Left lobe of liver (tissue), 2 donors: ENCODE results near the gene PITX3. TPM values are rescaled to one million over a fixed set of nuclear protein-coding genes. Genes with fewer than 3 reads are reported as not detected.

Experiments
- ATAC-seq: fragments of 200-7000 bp; cut with Tn5 transposase; one replicate; pipeline ENCODE4 v1.9.1; 2020; ENCODE audit warnings: mild to moderate bottlenecking, moderate library complexity
- DNase-seq: peaks from one replicate; pipeline ENCODE4 v3.0.0-alpha.2; 2020; ENCODE audit warnings: low spot score
- total RNA-seq: library from RNA; stranded (reverse); gene quantifications from one replicate; pipeline ENCODE4 v1.2.1, GENCODE V29; 2021
- donor health status: DM: no; HTN: no; CAD: no; lungs with moderate emphysema.
- donor health status: DM: no; HTN: yes; CAD: no.

PITX3 gene
- not detected for total RNA-seq

DNA sequence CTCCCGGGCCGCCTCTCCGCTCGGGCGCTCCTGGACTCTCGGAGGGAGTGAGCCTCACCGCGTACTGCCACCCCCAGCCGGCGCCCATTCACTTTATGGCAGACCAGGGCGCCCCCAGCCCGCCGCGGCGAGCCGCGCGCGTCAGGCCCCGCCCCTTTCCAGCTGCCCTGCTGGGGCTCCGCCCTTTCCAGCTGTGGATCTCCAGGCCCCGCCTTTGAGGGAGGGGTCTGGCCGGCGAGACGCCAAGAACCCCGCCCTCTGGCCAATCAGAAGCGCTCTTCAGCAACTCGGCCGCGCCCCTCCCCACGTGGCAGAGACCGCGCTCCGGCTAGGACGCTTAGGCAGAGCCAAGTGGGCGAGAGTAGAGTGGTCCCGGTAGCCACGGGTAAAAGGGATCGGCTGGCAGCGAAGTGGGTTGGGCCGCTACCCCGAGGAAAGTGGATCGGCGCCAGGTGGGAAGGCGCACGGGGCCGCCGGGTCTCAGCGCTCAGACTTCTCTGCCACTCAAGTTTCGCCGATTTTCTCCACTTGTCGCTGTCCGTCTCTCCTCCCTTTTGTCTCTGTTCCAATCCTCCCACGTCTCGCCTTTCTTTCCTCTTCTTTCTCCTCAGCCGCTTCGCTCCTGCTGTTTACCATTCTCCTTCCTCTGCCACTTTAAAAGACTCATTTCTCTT, at the start of gene PITX3:
PITX3 (minus strand) TSS at position 69 of the 674 bp plus-strand sequence. CDS start 9,432 bp downstream, outside the sequence.
- DNase-seq (peak; percentile 86), ATAC-seq (peak; percentile 62)

- no peak for DNase-seq
- no peak for ATAC-seq
Measured at GRCh38 chr10:102289840-102290239, 48.5 kb upstream of the PITX3 start.

GRCh38 chr10:102289356-102289755, 48.0 kb upstream of the PITX3 start:
- ATAC-seq, result no peak

GRCh38 chr10:102287991-102288390, 46.7 kb upstream of the PITX3 start:
- no peak for DNase-seq
- ATAC-seq, result no peak

More at GRCh38 chr10:102289356-102289755, 48.0 kb upstream of the PITX3 start:
- no peak for DNase-seq

DNA sequence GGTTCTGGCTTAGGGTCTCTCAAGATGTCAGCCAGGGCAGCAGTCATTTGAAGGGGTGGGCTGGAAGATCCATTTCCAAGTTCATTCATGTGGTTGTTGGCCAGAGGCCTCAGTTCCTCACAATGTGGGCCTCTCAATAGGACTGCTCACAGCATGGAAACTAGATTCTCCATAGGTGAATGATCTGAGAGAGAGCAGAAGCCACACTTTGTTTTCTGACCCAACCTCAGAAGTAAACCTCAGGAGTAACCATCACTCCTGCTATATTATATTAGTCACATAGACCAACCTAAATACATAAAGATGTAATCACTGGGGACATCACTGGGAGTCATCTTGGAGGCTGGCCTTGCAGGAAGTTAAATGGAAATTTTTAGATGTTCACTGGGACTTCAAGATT, 46.2 kb upstream of the PITX3 start:
- ATAC-seq (no peak), DNase-seq (no peak)

- ATAC-seq (no peak), DNase-seq (no peak)
Measured at GRCh38 chr10:102286216-102286615, 44.9 kb upstream of the PITX3 start.

DNA sequence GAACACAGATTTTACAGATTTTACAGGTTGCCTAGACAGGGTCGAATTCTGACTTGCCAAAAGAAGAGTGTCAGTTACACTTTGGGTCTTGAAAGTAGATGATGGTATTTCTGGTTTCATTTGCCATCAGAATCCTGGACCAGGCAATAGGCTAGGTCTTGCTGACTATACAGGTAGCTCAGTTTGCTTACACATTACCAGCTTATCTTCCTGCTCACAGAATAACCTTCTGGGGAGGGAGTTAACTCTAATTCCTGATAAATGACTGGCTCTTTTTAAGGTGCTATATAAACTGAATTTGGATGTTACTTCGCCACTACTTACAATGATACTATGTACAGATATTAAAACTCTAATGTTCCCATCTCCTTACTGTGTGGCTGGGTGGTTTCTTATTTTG, 43.8 kb upstream of the PITX3 start:
- ATAC-seq (no peak), DNase-seq (no peak)

GRCh38 chr10:102284531-102284930, 43.2 kb upstream of the PITX3 start:
- ATAC-seq, result no peak

DNA sequence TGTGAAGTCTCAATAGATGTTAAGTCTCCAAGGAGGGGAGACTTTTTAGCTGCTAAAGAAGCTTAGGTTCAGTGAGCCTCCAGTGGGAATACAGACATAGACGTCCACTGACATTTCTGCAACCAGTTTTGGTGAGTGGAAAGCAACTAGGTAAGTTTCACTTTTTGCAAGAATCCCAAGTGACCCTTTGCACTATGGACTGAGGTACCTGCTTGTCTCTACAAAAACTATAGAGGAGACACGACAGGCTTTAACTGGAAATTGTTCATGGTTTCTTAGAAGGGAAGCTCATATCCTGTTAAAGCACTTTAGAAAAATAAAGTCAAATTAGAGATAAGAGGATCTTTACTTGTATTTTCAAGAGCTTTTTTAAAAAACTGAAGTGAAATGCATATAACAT, 42.6 kb upstream of the PITX3 start:
- ATAC-seq, result peak; percentile 87
- DNase-seq, result no peak

More at GRCh38 chr10:102284531-102284930, 43.2 kb upstream of the PITX3 start:
- DNase-seq, result no peak

DNA sequence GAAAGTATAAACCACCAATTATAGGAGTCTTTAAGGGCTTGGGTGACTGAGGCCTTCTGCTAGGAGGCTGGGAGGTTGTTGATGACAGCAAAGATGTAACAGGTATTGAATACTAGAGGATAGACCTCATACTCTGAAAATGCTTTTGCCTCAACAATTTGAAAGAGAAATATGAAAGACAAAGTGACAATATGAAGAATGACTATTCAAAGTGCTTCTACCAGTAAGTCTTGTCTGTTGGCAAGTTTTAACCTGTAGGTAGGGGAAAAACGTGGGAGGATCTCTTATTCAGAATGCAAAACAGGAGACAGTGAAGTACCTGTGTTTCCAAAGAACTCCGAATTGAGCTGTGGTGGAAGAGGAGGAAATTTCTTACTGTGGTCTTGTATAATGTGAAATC, 42.2 kb upstream of the PITX3 start:
- peak; percentile 35 for ATAC-seq
- DNase-seq, result no peak

- ATAC-seq (no peak), DNase-seq (no peak)
Measured at GRCh38 chr10:102281102-102281487, 39.8 kb upstream of the PITX3 start.

DNA sequence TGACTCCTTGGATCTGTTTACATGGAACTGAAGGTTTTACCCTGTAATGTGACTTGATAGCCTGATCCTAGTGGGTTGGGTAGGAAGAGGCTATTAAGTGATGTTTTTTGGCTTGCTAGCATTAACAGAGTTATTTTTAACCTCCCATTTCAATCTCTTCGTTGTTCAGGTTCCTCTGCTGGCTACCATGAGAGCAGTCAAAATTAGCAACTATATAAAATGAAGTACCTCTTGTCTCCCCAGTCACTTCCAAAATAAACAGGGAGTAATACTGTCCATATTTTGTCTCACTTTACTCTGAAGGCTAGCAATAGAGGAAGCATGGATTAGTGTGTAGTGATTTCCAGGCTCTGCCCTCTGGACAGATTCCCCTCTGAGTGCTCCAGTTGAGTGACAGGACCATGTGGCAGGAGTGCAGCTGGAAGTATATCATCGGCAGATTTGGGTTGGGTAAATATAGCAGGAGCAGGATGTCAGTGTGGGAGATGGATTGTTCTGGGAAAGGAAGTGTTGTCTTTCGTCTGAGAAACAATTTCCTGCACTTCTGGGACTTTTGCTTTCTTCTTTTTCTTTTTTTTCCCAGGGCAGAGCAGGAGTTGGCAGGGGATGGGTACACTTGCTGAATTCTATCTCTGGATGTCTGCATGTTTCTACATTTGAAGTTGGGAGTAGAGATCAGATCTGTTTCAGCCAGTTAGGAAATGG, 39.2 kb upstream of the PITX3 start:
- peak; percentile 67 for ATAC-seq
- no peak for DNase-seq

GRCh38 chr10:102279104-102279503, 37.8 kb upstream of the PITX3 start:
- no peak for ATAC-seq
- no peak for DNase-seq

DNA sequence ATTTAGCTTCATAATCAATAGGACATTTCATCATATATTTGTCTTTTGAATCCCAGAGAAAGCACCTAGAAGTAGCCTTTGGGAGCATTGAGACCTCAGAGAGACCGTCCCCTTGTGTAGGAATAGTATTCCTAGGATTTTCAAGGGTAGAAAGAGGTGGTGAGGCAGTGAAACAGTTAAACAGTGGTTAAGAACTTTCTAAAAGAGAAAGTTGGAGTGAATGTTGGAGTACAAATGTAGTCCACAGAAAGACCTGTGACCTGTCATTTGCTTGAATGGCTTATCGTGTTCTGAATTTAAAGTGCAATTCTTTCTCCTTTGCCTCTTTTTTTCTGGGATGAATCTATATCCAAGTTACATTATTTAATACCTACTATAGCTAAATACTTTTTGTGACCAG, 34.0 kb upstream of the PITX3 start:
- peak; percentile 70 for ATAC-seq

DNA sequence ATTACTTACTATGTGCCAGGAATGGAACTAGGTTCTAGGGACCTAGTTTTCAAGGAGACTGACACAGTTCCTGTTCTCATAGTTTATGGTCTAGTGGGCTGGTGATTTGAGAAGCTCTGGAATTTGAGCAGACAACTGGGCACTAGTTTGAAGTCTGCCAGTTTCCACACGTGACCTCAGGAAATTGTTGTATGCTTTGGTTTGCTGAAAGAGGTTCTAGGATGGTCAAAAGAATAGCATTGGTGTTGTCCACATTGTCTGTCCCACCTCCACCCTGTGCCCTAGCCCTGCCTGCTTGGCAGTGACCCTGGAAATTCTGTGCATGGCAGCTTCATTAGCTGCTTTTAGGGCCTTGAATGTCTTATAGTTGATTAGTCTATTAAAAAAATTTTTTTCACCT, 32.8 kb upstream of the PITX3 start:
- DNase-seq (no peak), ATAC-seq (no peak)

More for the DNA sequence above, 34.0 kb upstream of the PITX3 start:
- no peak for DNase-seq

GRCh38 chr10:102269017-102269416, 27.7 kb upstream of the PITX3 start:
- ATAC-seq (peak; percentile 80), DNase-seq (no peak)

DNA sequence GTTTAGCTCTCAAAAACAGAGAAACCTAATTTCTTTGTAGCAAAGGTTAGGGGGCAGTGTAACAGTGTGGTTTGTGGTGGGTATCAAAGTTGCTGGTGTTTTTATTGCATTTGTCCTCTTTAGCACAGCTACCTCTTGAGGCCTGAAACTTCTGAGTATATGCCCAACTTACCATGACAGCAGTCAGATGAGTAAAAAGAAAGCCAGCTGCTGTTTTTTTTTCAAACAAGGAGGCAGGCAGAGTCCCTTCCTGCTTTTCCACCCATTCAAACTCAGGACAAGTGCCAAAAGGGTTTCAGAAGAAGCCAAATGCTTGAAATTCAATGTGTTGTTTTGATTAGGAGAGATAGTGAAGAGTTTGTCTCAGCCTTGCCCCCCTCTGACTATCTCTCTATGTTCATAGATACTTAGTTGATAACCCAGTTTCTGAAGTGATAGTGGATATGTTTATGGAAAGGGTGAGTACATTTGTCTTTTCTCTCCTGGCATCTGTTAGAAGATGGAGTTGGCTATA, 27.1 kb upstream of the PITX3 start:
- no peak for ATAC-seq
- no peak for DNase-seq

DNA sequence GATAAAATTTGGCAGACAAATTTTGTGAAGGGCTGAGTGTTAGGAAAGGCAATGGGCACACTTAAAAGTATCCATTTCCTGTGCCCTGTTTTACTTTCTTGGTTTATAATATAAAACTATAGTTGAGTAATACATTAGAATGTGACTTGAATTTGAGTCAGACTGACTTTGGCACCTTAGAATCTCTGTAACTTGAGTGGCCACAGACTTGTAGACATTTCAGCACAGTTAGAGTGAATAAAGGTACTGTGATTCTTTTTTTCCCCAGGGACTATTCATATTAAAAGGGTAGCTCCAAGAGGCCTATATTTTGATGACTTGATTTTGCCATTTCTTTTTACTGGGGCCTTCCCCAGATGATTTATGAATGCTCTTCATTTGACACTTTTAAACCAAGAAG, 26.4 kb upstream of the PITX3 start:
- DNase-seq (no peak), ATAC-seq (no peak)

- no peak for ATAC-seq
- DNase-seq, result no peak
Measured at GRCh38 chr10:102266670-102267069, 25.4 kb upstream of the PITX3 start.

DNA sequence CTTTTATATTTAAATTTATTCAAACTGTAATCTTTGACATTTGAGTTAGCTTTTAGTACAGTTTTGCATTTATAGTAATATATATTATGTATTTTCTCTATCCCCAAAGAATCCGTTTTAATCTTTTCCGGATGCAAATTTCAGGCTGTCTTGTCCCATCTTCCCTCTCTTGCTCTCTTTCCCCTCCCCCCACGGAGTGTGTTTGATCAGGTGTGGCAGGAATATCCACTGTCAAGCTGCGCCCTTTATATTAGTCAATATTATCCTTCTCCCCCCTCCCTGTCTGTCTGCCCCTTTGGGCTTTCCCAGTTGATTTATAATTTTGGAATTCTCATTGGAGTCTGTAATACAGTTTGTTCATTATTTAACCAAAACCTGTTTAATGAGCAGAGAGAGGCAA, 23.1 kb upstream of the PITX3 start:
- ATAC-seq (no peak), DNase-seq (no peak)

DNA sequence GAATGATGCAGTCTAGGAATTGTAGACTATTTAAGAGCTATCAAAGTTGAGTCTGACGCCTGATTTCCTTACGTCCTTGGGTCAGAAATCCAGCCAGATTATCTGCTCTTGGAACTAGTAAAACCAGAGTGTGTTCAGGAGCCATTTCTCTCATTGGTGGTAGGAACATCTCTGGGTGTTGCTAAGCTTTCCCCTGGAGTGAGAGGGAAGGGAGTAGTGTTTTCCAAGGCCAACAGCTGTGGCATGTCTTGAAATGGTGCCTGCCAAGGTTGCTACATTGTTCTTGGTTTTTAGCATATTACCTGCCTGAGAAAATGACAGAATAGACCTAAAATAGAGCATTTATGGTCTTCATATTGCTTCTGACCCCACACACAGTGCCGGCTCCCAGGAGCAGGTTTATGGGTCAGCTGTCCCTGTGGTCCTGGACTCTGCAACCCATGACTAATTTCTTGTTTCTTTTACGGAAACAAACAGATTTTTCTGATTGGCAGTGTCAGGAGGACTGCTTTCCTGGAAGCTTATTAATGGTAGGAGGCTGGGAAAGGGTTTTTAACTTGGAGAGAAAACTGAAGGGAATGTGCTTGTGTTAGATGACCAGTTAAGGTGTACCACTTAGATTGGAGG, 21.5 kb upstream of the PITX3 start:
- DNase-seq, result no peak
- ATAC-seq, result peak; percentile 35

DNA sequence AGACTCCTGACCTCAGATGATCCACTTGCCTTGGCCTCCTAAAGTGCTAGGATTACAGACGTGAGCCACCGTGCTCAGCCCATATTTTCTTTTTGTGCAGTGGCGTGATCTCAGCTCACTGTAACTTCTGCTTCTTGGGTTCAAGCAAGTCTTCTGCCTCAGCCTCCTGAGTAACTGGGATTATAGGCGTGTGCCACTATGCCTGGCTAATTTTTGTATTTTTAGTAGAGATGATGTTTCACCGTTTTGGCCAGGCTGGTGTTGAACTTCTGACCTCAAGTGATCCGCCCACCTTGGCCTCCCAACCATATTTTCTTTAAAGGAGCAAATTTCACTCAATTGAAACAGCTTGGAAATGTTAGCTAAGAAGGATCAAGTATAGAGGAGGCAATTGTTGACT, 20.5 kb upstream of the PITX3 start:
- ATAC-seq (peak; percentile 64), DNase-seq (no peak)
